GM04503 (cell line): ENCODE measurements around the gene PICK1.

Experiments
- DNase-seq: peaks from one replicate; pipeline ENCODE4 v3.0.0-alpha.2; 2012; ENCODE audit warnings: low read depth

Gene PICK1

DNA sequence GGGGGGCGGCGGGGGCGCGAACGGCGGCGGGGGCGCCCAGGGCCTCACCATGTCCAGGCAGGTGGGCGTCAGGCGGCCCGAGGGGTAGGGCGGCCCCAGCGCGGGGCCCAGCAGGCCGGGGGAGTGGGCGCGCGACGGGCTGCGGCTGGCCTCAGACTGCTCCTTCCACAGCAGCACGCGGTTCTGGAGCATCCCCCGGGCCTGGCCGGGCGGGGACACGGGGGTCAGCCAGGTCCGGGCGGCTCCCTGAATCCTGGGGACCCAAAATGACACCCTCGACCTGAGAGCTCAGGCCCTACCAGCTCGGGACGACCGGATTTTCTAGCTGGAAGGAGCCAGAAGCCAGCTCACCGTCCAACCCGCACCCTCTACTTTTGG is 32.3 kb downstream of the PICK1 start:
- DNase-seq: no peak

GRCh38 chr22:38097058-38097457 is 39.9 kb downstream of the PICK1 start:
- DNase-seq: no peak

- DNase-seq: no peak
These were observed 40.6 kb downstream of the PICK1 start for GRCh38 chr22:38097557-38098409.

DNA sequence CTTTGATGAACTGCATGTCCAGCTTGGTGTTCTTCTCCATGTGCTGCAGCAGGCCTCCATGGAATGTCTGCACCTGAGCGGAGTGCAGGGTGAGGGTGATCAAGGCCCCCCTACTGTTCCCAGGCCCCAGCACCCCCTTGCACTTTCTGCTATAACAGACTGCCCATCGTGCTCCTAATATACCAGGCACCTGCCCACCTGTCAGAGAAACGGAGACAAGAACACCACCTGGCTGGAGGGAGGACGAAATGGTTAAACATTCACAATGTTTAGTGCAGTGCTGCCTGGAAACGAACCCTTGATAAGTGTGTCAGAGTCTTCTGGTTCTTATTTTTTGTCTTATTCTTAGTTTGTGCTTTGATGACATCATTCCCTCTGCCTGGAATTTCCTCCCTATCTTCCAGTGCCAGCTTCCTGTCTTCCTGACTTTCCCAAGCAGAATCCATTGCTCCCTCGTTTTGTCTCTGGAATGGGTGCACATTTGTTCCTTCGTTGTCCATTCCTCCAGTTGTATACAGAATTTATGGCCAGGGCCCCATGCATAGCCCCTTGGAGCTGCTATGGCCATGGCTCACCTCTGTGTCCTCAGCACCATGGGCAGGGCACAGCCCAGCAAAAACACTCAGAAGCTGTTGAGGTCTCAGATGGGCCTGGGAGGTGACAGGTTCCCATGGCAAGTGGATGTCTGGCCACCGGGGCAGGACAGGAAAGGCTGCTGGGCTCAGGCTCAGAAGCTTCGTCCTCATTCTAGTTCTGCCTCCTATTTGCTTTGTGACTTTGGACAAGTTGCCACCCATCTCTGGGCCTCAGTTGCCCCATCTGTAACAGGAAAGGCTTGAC is 41.4 kb downstream of the PICK1 start:
- peak; percentile 22 for DNase-seq

DNA sequence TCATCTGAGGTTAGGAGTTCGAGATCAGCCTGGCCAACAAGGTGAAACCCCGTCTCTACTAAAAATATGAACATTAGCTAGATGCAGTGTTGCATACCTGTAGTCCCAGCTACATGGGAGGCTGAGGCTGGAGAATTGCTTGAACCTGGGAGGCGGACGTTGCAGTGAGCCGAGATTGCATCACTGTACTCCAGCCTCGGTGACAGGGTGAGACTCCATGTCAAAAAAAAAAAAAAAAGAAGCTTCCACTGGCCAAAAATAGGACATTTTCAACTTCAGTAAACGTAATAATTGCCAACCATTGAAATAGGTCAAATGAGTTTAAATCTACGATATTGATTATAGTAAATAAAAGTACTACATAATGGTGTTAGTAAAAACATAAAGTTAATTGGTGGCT is 46.4 kb downstream of the PICK1 start:
- DNase-seq: no peak

DNA sequence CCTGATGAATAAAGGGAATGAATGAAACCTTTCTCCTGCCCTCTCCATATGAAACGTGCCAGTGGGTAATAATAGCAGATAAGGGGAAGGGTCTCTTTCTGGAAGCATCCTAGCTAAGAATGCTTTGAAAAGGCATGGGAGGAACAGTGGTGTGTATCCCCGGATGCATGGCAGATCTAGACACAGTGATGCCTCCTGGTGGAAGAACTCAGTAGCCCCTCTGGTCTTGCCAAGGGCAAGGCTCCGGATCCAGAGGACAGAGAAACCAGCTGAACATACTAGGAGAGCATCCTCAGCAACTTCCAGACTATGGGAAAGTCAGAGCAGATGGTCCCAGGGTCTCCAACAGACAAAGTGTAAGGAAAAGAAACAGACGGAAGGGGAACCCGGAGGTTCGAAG is 46.9 kb downstream of the PICK1 start:
- DNase-seq: no peak

DNA sequence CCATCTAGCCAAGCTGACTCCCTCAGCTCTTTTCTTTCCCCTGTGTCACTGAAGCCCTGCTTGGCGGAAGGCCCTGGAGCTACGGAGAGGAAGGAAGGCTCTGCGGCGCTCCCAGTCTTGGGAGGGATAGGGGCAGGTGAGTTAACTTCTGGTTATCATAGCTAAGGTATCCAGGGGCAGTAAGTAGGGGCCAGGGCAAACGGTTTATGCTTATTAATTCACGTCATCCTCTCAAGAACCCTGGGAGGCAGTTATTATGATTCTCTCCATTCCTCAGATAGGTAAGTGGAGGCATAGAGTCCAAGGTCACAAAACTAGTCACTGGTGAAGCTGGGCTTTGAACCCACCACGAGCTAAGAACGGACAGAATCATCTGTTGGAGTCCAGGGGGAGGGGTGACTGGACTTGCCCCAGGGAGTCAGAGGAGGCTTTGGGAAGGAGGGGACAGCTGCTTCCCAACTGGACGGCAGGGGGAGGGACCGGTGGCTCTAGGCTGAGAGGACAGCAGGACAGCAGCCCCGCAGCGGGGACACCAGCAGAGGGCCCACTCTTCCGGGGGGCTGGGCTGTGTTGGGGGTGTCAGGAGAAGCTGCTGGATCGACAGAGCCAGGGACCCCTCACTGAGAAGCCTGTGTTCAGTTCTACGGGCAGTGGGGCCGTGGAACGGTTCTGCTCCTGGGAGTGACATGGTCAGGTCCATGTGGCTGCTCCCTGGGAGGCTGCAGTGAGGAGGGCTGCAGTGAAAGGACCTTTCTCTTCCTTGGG is 49.8 kb downstream of the PICK1 start:
- DNase-seq: no peak

DNA sequence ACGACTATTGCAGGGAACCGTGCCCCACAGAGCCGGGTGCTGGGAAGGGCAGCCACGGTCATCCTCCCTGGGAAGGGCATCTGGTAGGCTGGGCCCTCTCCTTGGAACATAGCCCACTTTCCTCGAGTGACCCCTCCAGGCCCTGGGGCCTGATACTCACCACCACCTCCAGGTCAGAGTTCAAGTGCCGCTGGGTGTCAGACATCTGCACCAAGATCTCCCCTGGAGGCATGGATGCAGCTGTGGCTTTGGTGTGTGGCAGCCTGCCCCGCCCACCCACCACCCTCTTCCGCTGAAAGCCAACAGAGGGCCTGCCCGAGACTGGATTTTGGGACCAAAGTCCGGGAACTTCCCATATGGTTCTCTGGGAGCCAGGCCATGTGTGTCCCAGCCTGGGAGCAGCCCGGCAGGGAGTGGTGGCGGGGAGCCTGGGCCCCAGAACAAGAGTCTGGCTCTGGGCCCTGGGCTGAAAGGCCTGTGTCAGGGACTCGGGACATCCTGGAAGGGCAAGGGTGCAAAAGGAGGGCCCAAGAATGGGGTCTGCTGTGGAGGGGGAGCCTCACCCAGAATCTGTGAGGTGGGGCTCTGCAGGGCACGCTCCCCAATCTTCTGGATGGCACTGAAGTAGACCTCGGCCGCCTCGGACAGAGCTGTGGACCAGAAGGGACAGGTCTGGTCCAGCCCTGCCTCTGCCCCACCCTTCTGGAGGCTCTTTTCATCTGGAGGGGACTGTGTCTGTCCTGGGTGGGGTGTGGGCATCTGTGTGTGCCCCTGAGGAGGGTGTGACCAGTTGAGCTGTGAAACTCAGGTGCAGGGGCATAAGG is 50.7 kb downstream of the PICK1 start:
- DNase-seq: no peak

DNA sequence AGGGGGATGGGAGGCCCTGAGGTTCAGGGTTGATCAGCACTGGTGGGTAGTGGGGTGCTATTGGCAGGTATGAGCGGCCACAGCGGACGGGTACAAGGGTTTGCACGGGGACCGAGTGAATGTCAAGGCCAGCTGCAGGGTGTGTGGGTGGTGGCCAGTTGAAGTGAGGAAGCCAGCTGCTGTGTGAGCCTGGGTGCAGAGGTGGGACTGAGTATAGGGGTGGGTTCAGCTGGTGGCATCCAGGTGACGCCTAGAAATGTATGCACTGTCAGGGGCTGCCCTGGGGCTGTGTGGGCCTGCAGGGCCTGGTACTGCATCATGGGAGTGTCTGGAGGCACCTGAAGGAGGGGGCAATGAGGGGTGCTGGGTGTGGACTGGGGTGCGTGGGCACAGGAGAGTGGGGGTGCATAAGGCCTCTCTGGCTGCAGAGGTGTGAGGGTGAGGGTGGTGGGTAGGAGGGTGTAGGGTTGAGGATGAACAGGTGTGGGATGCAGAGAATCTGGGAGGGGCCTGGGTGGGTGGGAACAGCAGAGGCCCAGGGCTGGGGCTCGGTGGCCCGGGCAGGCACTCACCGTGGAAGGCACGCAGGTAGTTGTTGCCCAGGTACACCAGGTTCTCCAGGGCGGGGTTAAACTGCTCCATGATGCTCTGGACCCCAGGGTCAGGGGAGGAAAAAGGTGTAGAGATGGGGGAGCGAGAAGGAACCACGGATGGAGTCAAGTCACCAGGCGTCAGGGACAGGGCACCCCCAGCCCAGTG is 51.5 kb downstream of the PICK1 start:
- DNase-seq: no peak

DNA sequence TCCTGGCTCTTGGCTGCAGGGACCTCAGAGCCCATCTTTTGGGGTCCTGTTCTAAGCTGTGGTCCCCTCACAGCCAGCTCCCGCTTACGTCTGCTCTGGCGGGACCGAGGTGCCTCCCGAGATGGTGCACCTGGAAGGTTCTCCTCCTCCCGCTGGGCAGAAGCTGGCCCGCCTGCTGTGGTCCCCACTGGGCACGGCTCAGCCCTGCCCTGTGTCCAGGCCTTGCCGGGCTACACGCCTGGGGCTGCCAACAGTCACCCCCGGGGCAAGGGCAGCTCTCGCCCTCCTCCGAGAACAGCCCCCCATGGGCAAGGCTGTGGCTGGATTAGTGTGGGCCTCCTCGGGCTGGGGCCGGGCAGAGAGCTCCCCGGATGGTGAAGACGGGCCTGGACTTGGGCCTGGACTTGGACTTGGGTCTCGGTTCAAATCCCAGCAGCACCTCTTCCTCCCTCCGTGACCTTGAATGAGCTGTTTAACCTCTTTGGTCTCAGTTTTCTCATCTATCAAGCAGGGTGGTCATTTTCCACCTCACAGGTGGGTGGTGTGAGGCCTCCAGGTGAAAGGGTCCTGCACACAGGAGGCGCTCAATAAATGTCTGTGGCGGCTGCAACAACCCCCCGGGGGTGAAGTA is 52.3 kb downstream of the PICK1 start:
- DNase-seq: no peak

DNA sequence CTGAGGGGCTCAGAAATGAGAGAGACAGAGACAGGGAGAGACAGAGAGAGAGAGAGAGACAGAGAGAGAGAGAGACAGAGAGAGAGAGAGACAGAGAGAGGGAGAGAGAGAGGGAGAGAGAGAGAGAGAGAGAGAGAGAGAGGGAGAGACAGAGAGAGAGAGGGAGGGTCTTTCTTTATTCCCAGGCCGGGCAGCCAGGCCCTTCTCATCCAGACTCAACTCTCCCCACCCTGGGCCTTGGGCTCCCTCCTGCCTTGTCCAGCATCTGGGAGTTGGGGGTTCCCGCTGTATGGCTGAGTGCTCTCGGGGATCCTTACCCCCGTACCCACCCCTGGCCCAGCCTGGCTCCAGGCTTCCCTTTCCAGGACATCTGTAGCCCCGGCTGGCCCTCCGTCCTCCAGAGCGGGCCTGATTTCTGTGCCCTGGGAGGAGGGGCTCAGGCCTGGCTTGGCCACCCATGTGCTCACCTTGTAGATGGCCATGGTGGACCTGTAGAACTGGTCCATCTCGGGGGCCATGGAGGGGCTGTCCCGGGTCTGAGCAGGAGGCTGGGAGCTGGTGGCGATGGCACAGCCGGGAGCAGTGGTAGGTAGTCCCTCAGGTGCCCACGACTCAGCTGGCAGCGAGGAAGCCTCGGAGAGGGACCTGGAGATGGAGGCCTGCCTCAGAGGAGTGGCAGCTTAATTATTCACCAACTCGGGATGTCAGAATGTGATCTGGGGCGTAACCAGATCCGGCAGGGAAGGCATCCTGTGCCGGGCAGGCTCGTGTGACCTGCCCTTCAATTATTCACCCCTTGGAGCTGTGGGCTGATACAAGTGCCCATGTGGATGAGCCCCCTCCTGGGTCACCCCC is 53.0 kb downstream of the PICK1 start, which contains the start of gene BAIAP2L2:
Gene BAIAP2L2 (minus strand): TSS at position 677 of the 855 bp plus-strand sequence. CDS start 159 bp downstream, at position 518.
- DNase-seq: no peak

- DNase-seq: no peak
These were observed 54.0 kb downstream of the PICK1 start for GRCh38 chr22:38110863-38111852.

DNA sequence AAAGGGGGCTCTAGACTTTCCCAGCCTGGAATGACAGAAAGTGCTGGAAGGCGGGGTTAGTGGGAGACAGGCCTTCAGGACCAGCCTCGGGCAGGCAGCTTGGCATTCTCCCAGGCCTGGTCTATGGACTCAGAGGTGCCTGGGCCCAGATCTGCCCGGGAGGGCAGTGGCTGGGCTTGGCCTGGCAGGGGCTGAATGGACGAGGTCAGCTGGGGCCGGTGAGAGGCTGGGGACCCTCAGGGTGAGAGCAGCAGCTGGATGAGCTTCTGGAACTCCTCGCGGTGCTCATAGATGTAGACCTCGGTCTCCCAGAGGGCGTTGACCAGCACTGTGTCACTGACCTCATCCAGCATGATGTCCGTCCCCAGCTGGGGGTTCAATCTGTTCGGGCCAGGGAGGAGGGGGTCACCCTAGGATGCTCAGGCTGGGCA is 54.7 kb downstream of the PICK1 start:
- no peak for DNase-seq

DNA sequence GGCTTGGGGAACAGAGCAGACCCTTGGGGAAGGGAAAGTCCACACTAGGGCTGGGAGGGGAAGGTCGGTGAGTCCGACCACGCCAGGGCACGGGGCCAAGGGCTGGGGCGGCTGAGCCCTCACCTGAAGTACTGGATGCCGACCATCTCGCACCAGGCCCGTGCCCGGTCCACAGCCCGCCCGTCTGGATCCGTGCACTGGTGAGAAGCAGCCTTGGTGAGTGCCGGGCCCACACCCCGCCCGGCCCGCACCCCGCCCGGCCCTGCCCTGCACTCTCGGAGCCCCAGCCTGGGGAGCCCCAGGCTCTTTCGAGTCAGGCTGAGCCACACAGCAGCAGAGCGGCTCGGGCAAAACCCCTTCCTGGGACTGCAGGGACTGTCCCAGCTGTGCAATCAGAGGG is 55.2 kb downstream of the PICK1 start:
- DNase-seq: no peak

GRCh38 chr22:38114484-38115398 is 57.5 kb downstream of the PICK1 start:
- DNase-seq: peak; percentile 34

GRCh38 chr22:38115423-38116205 is 58.4 kb downstream of the PICK1 start:
- DNase-seq: no peak
